Activated CD8-positive, alpha-beta T cell treated with anti-CD3 and anti-CD28 coated beads for 36 hours (primary cell): ENCODE measurements around the gene RABGEF1. TPM values are rescaled to one million over a fixed set of nuclear protein-coding genes. Genes with fewer than 3 reads are reported as not detected.
"Not testable (repeated sequence)": the region's sequence is repeated elsewhere in the genome, so short reads cannot be mapped to it uniquely, and the experiment has no call there.

Experiments used
- ATAC-seq: fragments of 200-7000 bp; cut with Tn5 transposase; one replicate; pipeline ENCODE4 v1.10.0; 2021; ENCODE audit warnings: mild to moderate bottlenecking, moderate library complexity
- CTCF ChIA-PET: fragments of 350-600 bp; sonication (Branson Sonifier 250); formaldehyde crosslinking; loops from one replicate; lab custom pipeline; 2021; ENCODE audit warnings: antibody characterized with exemption; lab: Charles Lee
- POLR2A ChIA-PET: fragments of 350-600 bp; sonication (Branson Sonifier 250); formaldehyde crosslinking; loops from one replicate; lab custom pipeline; 2021; ENCODE audit warnings: antibody characterized with exemption; lab: Charles Lee
- DNase-seq: peaks from one replicate; pipeline ENCODE4 v3.0.0-alpha.2; 2020
- H3K27ac Mint-ChIP-seq: one replicate; pipeline ENCODE4 v1.8.0; 2021; ENCODE audit warnings: mild to moderate bottlenecking, mixed read lengths
- H3K27me3 Mint-ChIP-seq: one replicate; pipeline ENCODE4 v1.8.0; 2021; ENCODE audit warnings: mixed read lengths
- H3K36me3 Mint-ChIP-seq: one replicate; pipeline ENCODE4 v1.8.0; 2021; ENCODE audit warnings: low read depth, mixed read lengths
- H3K4me1 Mint-ChIP-seq: one replicate; pipeline ENCODE4 v1.8.0; 2021; ENCODE audit warnings: low read depth, mixed read lengths
- H3K4me3 Mint-ChIP-seq: one replicate; pipeline ENCODE4 v1.8.0; 2021; ENCODE audit warnings: mild to moderate bottlenecking, moderate library complexity, mixed read lengths
- H3K9me3 Mint-ChIP-seq: one replicate; pipeline ENCODE4 v1.8.0; 2021; ENCODE audit warnings: mixed read lengths
- CTCF ChIP-seq: fragments of 200-600 bp; IDR thresholded peaks from one replicate; pipeline ENCODE4 v1.8.0; 2022; ENCODE audit warnings: antibody characterized with exemption, mild to moderate bottlenecking
- intact Hi-C: fragments of 100-400 bp; cut with micrococcal nuclease; formaldehyde crosslinking; loops from one replicate; pipeline ENCODE4 v1.10.0; 2022
- total RNA-seq, 2 experiments: library from RNA; stranded (reverse); gene quantifications; one replicate each; pipeline ENCODE4 v1.2.3, GENCODE V29; 2021

Gene RABGEF1
- total RNA-seq, 2 experiments from 2014 or later = 17.5 to 19.2 TPM

GRCh38 chr7:66781408-66782090 lies 41.0 kb downstream of the RABGEF1 start:
- Mint-ChIP-seq H3K4me3 (no peak overlapping the region), H3K4me1 (peaks cover 17% of the 10 kb centered on the region), H3K36me3 (peaks cover 21% of the 10 kb centered on the region), H3K9me3 (no peaks in the 10 kb centered on the region), H3K27me3 (no peaks in the 10 kb centered on the region), H3K27ac (peak overlapping the region; percentile 5)
- POLR2A ChIA-PET = no interaction called here
- no peak for TF ChIP-seq CTCF
- CTCF ChIA-PET = no interaction called here
- DNase-seq (no peak), ATAC-seq (no peak)
- intact Hi-C loops = no loop called here

- H3K27me3 Mint-ChIP-seq = not testable (repeated sequence)
- peaks cover 20% of the 10 kb centered on the region for H3K36me3 Mint-ChIP-seq
- peaks cover 17% of the 10 kb centered on the region for H3K4me1 Mint-ChIP-seq
Measured at GRCh38 chr7:66782875-66783274, 42.3 kb downstream of the RABGEF1 start.

GRCh38 chr7:66783887-66784595 lies 43.5 kb downstream of the RABGEF1 start:
- CTCF ChIA-PET, DNase-seq, ATAC-seq, H3K4me3 Mint-ChIP-seq, H3K9me3 Mint-ChIP-seq, intact Hi-C loops, H3K27ac Mint-ChIP-seq, POLR2A ChIA-PET, H3K27me3 Mint-ChIP-seq: not testable (repeated sequence)
- Mint-ChIP-seq H3K4me1 (peaks cover 17% of the 10 kb centered on the region), H3K36me3 (peaks cover 20% of the 10 kb centered on the region)

More at GRCh38 chr7:66782875-66783274, 42.3 kb downstream of the RABGEF1 start:
- POLR2A ChIA-PET, ATAC-seq, H3K4me3 Mint-ChIP-seq, intact Hi-C loops, H3K27ac Mint-ChIP-seq, DNase-seq, H3K9me3 Mint-ChIP-seq, CTCF ChIA-PET: not testable (repeated sequence)

- Mint-ChIP-seq H3K9me3 (no peaks in the 10 kb centered on the region), H3K4me1 (no peaks in the 10 kb centered on the region), H3K36me3 (peaks cover 7% of the 10 kb centered on the region), H3K4me3 (no peak overlapping the region), H3K27me3 (no peaks in the 10 kb centered on the region), H3K27ac (no peak overlapping the region)
- ATAC-seq = no peak
- ChIA-PET POLR2A (no interaction called here), CTCF (no interaction called here)
- no peak for TF ChIP-seq CTCF
- intact Hi-C loops = no loop called here
- DNase-seq = no peak
Measured at GRCh38 chr7:66790196-66790595, 49.7 kb downstream of the RABGEF1 start.

GRCh38 chr7:66790725-66791124 lies 50.2 kb downstream of the RABGEF1 start:
- Mint-ChIP-seq H3K4me1 (no peaks in the 10 kb centered on the region), H3K9me3 (no peaks in the 10 kb centered on the region), H3K36me3 (peaks cover 7% of the 10 kb centered on the region), H3K27ac (no peak overlapping the region), H3K4me3 (no peak overlapping the region), H3K27me3 (no peaks in the 10 kb centered on the region)
- intact Hi-C loops = no loop called here
- DNase-seq (no peak), ATAC-seq (no peak)
- CTCF ChIA-PET = no interaction called here
- no peak for TF ChIP-seq CTCF
- POLR2A ChIA-PET = no interaction called here

GRCh38 chr7:66800591-66800990 lies 60.1 kb downstream of the RABGEF1 start:
- no peak overlapping the region for H3K4me3 Mint-ChIP-seq
- no peak for ATAC-seq
- ChIA-PET CTCF (interaction anchor here (2.0 kb wide), 1 partner anchor 10 kb away, joined by 5 read pairs; no protein-coding TSS in a partner anchor), POLR2A (no interaction called here)
- H3K4me1 Mint-ChIP-seq = no peaks in the 10 kb centered on the region
- no peak for TF ChIP-seq CTCF
- H3K27ac Mint-ChIP-seq = no peak overlapping the region
- intact Hi-C loops = no loop called here
- H3K36me3 Mint-ChIP-seq = peaks cover 26% of the 10 kb centered on the region
- no peak for DNase-seq
- no peaks in the 10 kb centered on the region for H3K27me3 Mint-ChIP-seq
- no peaks in the 10 kb centered on the region for H3K9me3 Mint-ChIP-seq
